Measurements from ENCODE around the gene ASNS.

The ASNS gene

DNA sequence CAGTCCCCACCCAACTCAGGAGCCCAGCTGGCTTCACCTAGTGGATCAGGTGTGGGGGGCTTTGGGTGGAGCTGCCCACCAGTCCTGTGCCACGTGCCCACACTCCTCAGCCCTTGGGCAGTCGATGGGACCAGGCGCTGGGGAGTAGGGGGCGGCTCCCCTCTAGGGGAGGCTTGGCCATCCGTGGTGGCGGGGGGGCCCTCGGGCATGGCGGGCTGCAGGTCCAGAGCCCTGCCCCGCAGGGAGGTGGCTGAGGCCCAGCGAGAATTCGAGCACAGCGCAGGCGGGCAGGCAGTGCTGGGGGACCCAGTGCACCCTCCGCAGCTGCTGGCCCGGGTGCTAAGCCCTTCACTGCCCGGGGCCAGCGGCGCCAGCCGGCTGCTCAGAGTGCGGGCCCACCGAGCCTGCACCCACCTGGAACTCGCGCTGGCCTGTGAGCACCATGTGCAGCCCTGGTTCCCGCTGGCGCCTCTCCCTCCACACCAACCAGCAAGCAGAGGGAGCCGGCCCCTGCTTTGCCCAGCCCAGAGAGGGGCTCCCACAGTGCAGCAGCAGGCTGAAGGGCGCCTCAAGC lies 29.3 kb downstream of the ASNS start:
- DNase-seq (ENCODE audit: low read depth) = no peak

DNA sequence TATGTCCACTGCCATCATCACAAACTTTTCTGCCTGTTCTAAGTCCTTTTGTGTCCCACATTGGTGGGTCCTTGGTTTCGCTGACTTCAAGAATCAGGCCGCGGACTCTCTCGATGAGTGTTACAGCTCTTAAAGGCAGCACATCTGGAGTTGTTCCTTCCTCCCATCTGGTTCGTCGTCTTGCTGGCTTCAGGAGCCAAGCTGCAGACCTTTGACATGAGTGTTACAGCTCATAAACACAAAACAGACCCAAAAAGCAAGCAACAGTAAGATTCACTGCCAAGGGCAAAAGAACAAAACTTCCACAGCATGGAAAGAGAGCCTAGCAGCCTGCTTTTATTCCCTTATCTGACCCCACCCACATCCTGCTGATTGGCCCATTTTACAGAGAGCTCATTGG lies 30.2 kb downstream of the ASNS start:
- no peak for DNase-seq (ENCODE audit: low read depth)

GRCh38 chr7:97835296-97836138 lies 36.7 kb downstream of the ASNS start:
- DNase-seq (ENCODE audit: low read depth) = peak; percentile 56

DNA sequence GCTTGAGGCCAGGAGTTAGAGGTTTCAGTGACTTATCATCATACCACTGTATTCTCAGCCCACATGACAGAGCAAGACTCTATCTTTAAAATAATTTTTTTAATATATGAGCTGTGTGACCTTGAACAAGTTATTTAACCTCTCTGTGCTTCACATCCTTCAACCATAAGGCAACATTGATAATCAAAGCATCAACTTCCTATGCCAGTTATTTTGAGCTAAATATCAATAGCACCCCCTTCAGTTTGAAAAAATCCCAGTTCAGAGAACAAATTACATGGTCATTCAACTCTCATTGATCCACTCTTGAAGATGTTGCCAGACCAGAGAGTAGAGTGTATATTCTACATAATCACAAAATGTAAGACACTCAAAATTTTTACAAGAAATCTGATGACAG lies 53.0 kb downstream of the ASNS start:
- no peak for DNase-seq (ENCODE audit: low read depth)

DNA sequence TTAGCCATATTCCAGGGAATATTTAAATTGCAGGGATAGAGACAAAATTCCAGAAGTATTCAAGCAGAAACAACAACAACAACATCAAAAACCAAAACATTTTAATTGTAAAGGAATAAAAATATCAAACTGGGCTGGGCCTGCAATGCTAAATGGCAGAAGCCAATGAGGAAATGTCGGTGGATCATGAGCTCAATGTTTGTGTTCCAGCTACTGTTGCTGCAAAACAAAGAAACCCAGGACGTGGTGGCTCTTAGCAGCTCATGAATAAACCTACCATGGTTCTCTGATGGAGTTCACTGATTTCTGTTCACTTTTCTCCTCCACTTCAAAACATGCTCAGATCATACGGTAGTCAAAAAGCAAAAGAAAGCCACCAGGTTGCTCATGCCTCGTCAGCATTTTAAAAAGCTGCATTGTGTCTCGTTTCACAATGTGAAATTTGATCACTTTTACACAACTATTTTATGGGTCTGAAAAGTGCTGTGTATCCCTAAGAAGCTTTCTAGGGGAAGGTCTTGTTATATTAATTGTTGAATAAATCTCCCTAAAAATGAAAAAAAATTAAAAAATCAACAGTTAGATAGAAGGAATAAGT lies 54.0 kb downstream of the ASNS start:
- no peak for DNase-seq (ENCODE audit: low read depth)
